ENCODE measurements around the gene PARPBP. TPM values are rescaled to one million over a fixed set of nuclear protein-coding genes. Genes with fewer than 3 reads are reported as not detected.
"Not testable (repeated sequence)": the region's sequence is repeated elsewhere in the genome, so short reads cannot be mapped to it uniquely, and the experiment has no call there.

The PARPBP gene
- total RNA-seq, 2 experiments from 2014 or later, result 26.1 to 26.2 TPM

DNA sequence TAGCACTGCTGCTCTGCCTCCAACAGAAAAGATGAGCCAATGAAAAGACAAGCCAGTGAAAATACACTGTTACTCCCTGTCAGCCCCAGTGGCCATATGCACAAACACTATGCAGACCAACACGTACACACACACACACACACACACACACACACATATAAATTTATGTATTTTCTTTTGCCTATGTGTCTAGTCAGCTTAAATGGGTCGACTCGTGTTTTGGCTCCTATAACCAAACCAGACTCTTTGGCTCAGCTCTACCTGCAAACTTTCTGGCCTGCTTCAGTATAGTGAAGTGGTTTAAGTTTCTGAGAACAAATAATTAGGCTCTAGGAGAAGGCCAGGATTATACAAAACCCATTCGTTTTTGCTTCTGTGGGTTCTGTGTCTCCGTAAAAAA is 108.0 kb downstream of the PARPBP start:
- Mint-ChIP-seq H3K4me1 (ENCODE audit: low read depth) (no peaks in the 10 kb centered on the region), H3K4me3 (no peak overlapping the region), H3K27me3 (peaks cover 10% of the 10 kb centered on the region), H3K36me3 (ENCODE audit: low read depth) (no peaks in the 10 kb centered on the region), H3K9me3 (no peaks in the 10 kb centered on the region), H3K27ac (no peak overlapping the region)
- intact Hi-C loops (cut with micrococcal nuclease), result no loop called here
- TF ChIP-seq, protein P1, sequence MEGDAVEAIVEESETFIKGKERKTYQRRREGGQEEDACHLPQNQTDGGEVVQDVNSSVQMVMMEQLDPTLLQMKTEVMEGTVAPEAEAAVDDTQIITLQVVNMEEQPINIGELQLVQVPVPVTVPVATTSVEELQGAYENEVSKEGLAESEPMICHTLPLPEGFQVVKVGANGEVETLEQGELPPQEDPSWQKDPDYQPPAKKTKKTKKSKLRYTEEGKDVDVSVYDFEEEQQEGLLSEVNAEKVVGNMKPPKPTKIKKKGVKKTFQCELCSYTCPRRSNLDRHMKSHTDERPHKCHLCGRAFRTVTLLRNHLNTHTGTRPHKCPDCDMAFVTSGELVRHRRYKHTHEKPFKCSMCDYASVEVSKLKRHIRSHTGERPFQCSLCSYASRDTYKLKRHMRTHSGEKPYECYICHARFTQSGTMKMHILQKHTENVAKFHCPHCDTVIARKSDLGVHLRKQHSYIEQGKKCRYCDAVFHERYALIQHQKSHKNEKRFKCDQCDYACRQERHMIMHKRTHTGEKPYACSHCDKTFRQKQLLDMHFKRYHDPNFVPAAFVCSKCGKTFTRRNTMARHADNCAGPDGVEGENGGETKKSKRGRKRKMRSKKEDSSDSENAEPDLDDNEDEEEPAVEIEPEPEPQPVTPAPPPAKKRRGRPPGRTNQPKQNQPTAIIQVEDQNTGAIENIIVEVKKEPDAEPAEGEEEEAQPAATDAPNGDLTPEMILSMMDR (IDR thresholded peaks at IDR 0.05), result no peak
- no peak for ATAC-seq
- ChIA-PET CTCF (no interaction called here), POLR2A (no interaction called here)
- DNase-seq, result no peak

DNA sequence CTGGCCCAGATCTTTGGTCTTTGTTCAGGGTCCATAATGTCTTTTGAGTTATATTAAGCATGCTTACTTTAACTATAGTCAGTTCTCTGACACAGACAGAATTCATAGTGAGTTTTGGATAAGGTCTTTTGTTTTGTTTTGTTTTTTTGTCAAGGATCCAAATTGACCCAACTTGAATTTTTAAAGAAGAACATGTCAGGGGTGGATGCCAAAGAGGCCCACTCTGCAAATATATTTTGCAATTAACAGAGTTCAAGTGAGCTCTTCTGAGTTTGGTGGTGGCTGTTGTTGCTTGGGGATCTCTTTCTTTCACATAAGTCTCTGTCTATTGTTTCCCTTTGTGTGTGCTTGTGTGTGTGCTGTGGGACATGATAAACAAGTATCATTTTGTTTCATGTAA is 112.1 kb downstream of the PARPBP start:
- CTCF ChIA-PET, result no interaction called here
- H3K4me3 Mint-ChIP-seq, result no peak overlapping the region
- H3K36me3 Mint-ChIP-seq (ENCODE audit: low read depth), result no peaks in the 10 kb centered on the region

DNA sequence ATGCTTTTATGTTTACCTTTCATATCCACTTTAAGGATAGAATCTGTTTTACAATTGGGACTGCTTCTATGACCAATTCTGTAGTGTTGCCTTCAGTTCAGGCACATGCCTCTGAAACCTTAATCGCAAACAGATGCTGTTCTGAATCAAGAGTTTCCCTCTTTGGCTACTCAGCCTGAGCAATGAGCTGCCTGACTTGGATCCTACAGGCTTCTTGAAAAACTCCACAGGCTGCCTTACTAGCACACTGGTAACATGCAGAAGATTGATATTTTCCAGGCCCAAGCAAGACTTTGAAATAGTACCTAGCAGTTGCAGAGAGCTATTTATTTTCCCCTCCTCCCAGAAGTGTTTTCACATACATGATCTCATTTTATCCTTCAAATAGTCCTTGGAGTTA is 112.5 kb downstream of the PARPBP start:
- ChIA-PET CTCF (no interaction called here), POLR2A (no interaction called here)
- H3K27me3 Mint-ChIP-seq, result peaks cover 15% of the 10 kb centered on the region
- H3K4me3 Mint-ChIP-seq, result no peak overlapping the region
- TF ChIP-seq, protein P1 (IDR thresholded peaks at IDR 0.05), result no peak
- H3K4me1 Mint-ChIP-seq (ENCODE audit: low read depth), result no peaks in the 10 kb centered on the region
- intact Hi-C loops (cut with micrococcal nuclease), result no loop called here
- no peaks in the 10 kb centered on the region for H3K36me3 Mint-ChIP-seq (ENCODE audit: low read depth)
- ATAC-seq (no peak), DNase-seq (no peak)
- no peak overlapping the region for H3K27ac Mint-ChIP-seq
- no peaks in the 10 kb centered on the region for H3K9me3 Mint-ChIP-seq

More for the DNA sequence above, 112.1 kb downstream of the PARPBP start:
- Mint-ChIP-seq H3K4me1 (ENCODE audit: low read depth) (no peaks in the 10 kb centered on the region), H3K27me3 (peaks cover 15% of the 10 kb centered on the region), H3K9me3 (no peaks in the 10 kb centered on the region), H3K27ac (no peak overlapping the region)
- DNase-seq (no peak), ATAC-seq (no peak)
- intact Hi-C loops (cut with micrococcal nuclease), result no loop called here
- TF ChIP-seq, protein P1 (IDR thresholded peaks at IDR 0.05), result no peak
- POLR2A ChIA-PET, result no interaction called here

DNA sequence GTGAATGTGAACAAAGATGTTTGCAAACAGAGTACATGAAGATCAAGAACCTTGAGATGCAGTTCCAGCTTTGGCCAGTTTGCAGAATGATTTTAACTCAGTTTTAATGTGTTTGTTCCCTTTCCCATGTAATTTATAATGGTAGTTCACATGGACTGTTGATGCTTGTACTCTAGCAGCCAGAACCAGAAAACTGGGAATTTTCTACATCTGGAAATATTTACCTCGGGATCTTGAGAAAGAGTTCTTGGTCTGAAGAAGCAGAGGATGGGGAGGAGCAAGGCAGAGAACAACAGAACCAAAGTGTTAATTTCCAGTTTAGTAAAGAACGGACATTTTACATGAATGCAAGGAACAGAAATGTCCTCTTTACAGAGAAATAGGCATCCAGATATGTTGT is 114.6 kb downstream of the PARPBP start:
- TF ChIP-seq, protein P1 (IDR thresholded peaks at IDR 0.05), result no peak
- peaks cover 13% of the 10 kb centered on the region for H3K27me3 Mint-ChIP-seq
- ChIA-PET POLR2A (no interaction called here), CTCF (no interaction called here)
- intact Hi-C loops (cut with micrococcal nuclease), result no loop called here
- H3K4me3 Mint-ChIP-seq, result no peak overlapping the region
- H3K36me3 Mint-ChIP-seq (ENCODE audit: low read depth), result no peaks in the 10 kb centered on the region
- DNase-seq (no peak), ATAC-seq (no peak)
- no peaks in the 10 kb centered on the region for H3K4me1 Mint-ChIP-seq (ENCODE audit: low read depth)
- H3K27ac Mint-ChIP-seq, result no peak overlapping the region
- H3K9me3 Mint-ChIP-seq, result no peaks in the 10 kb centered on the region

DNA sequence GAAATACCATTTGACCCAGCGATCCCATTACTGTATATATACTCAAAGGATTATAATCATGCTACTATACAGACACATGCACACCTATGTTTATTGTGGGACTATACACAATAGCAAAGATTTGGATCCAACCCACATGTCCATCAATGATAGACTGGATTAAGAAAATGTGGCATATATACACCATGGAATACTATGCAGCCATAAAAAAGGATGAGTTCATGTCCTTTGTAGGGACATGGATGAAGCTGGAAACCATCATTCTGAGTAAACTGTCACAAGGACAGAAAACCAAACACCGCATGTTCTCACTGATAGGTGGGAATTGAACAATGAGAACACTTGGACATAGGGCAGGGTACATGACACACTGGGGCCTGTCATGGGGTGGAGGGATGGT is 120.9 kb downstream of the PARPBP start:
- H3K36me3 Mint-ChIP-seq (ENCODE audit: low read depth); H3K4me1 Mint-ChIP-seq (ENCODE audit: low read depth); H3K27ac Mint-ChIP-seq; DNase-seq; intact Hi-C loops (cut with micrococcal nuclease); ATAC-seq; H3K4me3 Mint-ChIP-seq; POLR2A ChIA-PET; H3K27me3 Mint-ChIP-seq; CTCF ChIA-PET: not testable (repeated sequence)
- peaks cover 13% of the 10 kb centered on the region for H3K9me3 Mint-ChIP-seq

Other genes starting within 250 kb of the PARPBP start
- gene DRAM1, start 242.6 kb upstream of the PARPBP start, total RNA-seq, result 1 to 10 TPM; 3.8 to 4.3 TPM
- gene WASHC3, start 58.2 kb upstream of the PARPBP start, total RNA-seq, result 10 to 100 TPM; 30.7 to 32.3 TPM
- gene NUP37, start 69 bp upstream of the PARPBP start, total RNA-seq, result 100 to 1,000 TPM in 1 of 2 experiments, 10 to 100 TPM in 1; 99.1 to 104 TPM
- not detected for gene PMCH, start 77.7 kb downstream of the PARPBP start, total RNA-seq